ENCODE results near the gene MAP1S. TPM values are rescaled to one million over a fixed set of nuclear protein-coding genes. Genes with fewer than 3 reads are reported as not detected.

The MAP1S gene
- total and polyA plus RNA-seq, 2 of the 13 experiments (the other 11 are each of a cell fraction or from before 2014, with no cell fraction given), result 3.8 to 7.3 TPM

DNA sequence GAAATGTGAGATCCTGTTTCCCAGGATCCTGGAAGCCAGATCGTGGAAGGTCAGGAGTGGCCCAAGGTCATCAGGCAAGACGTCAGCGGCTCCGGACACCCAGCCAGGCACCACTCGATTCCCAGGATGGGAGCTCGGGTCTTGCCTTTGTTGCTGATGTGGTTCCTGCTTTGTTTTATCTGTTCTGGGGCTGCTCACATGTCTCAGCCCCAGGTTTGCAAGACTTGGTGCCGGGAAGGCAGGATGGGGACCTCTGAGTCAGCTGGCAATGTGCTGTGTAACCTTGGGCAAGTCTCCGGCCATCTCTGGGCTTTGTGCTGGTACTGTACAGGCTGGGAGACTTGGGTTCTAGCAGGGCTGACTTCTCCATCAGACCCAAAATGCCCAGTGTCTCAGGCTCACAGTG is 30.6 kb downstream of the MAP1S start (continued):
- TF ChIP-seq ZNF256 (CRISPR knock-in tag; conservative IDR thresholded peaks at IDR 0.05), result no peak
- peak; percentile 99 for TF ChIP-seq ZNF768 (CRISPR knock-in tag; IDR thresholded peaks at IDR 0.05)
- TF ChIP-seq, protein P1, sequence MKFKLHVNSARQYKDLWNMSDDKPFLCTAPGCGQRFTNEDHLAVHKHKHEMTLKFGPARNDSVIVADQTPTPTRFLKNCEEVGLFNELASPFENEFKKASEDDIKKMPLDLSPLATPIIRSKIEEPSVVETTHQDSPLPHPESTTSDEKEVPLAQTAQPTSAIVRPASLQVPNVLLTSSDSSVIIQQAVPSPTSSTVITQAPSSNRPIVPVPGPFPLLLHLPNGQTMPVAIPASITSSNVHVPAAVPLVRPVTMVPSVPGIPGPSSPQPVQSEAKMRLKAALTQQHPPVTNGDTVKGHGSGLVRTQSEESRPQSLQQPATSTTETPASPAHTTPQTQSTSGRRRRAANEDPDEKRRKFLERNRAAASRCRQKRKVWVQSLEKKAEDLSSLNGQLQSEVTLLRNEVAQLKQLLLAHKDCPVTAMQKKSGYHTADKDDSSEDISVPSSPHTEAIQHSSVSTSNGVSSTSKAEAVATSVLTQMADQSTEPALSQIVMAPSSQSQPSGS (CRISPR knock-in tag; IDR thresholded peaks at IDR 0.05), result no peak
- no peak for TF ChIP-seq HNRNPLL (IDR thresholded peaks at IDR 0.05; ENCODE audit: low read depth, low read length, poor library complexity, severe bottlenecking)

DNA sequence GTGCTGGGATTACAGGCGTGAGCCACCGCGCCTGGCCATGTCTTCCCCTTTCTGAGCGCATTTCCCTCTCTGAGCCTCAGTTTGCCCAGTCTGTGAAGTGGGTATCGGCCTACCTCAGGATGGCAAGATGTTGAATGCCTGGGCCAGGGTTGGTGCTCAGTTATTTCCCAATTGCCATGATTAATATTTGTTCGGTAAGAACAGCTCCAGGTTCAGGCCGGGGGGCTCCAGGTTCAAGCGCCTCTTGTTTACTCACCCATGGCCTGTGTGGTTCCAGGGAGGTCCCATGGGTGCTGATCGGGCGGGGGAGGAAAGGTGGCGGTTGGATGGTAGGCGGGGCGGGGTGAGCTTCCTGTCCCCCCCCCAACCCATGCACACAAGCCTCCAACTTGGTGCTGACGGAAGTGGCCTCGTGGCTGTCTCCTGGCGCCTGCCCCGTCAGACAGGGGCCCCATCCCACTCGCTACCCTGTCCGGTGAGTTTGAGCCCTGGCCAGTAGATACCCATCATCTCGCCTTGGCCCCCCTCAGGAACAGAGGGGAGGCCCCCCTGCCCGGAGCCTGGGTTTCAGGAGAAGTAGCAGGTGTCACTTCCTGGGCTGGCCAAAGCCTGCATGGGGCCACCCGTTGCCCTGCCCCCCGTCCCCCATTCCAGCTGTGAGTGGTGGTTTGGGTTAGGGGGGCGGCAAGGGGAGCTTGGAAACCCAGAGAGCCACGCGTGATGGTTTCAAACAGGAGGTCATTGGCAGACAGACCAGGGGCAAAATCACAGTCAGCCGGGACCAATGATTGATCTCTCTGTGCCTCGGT is 32.0 kb downstream of the MAP1S start, which contains the start of gene FCHO1:
Gene FCHO1 (plus strand): TSS at position 375 of the 809 bp plus-strand sequence. CDS start 3,688 bp downstream, outside the sequence.
- no peaks in the 10 kb centered on the region for H3K79me2 ChIP-seq (ENCODE audit: insufficient read depth, low read length)
- ChIA-PET CTCF (ENCODE audit: low intra/inter-chr PET ratio, low total read pairs) (no interaction called here), POLR2A (no interaction called here)
- peak within 1 kb of the TSS; percentile 79 for H3K4me2 ChIP-seq (ENCODE audit: low read depth, low read length)
- H3K27me3 ChIP-seq (ENCODE audit: control insufficient read depth in 1 of 2, insufficient read depth in 2 of 2, low read length in 2 of 2), result no peaks in the 10 kb centered on the region
- H3K4me1 ChIP-seq (ENCODE audit: insufficient read depth, low read length), result peaks cover 70% of the 10 kb centered on the region
- H3K27ac ChIP-seq (ENCODE audit: extremely low read length, insufficient read depth, low read length), result peak within 1 kb of the TSS; percentile 19
- no TSS peak for BruUV-seq (replicated peaks)
- no peaks in the 10 kb centered on the region for H4K20me1 ChIP-seq (ENCODE audit: insufficient read depth, low read length)
- H2AFZ ChIP-seq (ENCODE audit: low read length), result no peak within 1 kb of the TSS
- peak within 1 kb of the TSS; percentile 30 for H3K9ac ChIP-seq (ENCODE audit: insufficient read depth, low read depth, low read length)
- H3K4me3 ChIP-seq (replicated peaks in 1 of 3; ENCODE audit: insufficient read depth in 1 of 3, low read depth in 2 of 3, low read length in 3 of 3), result peak within 1 kb of the TSS; percentile 22 to 53 (median 47)
- FAIRE-seq (no peak), DNase-seq (ENCODE audit: low spot score) (peak; percentile 45), ATAC-seq (peak; percentile 10; the same call in 2 of the 3 replicates)
- no peaks in the 10 kb centered on the region for H3K36me3 ChIP-seq (replicated peaks in 1 of 2; ENCODE audit: control insufficient read depth in 1 of 2, insufficient read depth in 2 of 2, low read length in 2 of 2)
- 47% methylated on average over 5 of the region's 28 CpGs for WGBS (ENCODE audit: low lambda C conversion rate)
- no peaks in the 10 kb centered on the region for H3K9me3 ChIP-seq (ENCODE audit: low read length)
- in situ Hi-C loops (cut with HindIII; ENCODE audit: extremely low pct_ligation_motif_present, low pct_unique_long_range_greater_than_20kb), result no loop called here
- intact Hi-C loops (cut with micrococcal nuclease; ENCODE audit: unreplicated experiment), result no loop called here
- TF ChIP-seq, protein P2, sequence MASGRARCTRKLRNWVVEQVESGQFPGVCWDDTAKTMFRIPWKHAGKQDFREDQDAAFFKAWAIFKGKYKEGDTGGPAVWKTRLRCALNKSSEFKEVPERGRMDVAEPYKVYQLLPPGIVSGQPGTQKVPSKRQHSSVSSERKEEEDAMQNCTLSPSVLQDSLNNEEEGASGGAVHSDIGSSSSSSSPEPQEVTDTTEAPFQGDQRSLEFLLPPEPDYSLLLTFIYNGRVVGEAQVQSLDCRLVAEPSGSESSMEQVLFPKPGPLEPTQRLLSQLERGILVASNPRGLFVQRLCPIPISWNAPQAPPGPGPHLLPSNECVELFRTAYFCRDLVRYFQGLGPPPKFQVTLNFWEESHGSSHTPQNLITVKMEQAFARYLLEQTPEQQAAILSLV (CRISPR knock-in tag; IDR thresholded peaks at IDR 0.05; ENCODE audit: borderline replicate concordance), result no peak
- TF ChIP-seq ZNF205 (CRISPR knock-in tag; IDR thresholded peaks at IDR 0.05) (peak; percentile 70; the same call in 1 of the 2 replicates), ZNF547 (CRISPR knock-in tag; IDR thresholded peaks at IDR 0.05) (0 out of 2 replicates have a peak, but pooled peaks have one; percentile 41), ZNF615 (CRISPR knock-in tag; IDR thresholded peaks at IDR 0.05; ENCODE audit: borderline replicate concordance) (no peak), ELF1 (CRISPR knock-in tag; IDR thresholded peaks at IDR 0.05) (0 out of 2 replicates have a peak, but pooled peaks have one; percentile 29), ATAD3A (CRISPR knock-in tag; IDR thresholded peaks at IDR 0.05) (no peak), ELF3 (CRISPR knock-in tag; IDR thresholded peaks at IDR 0.05) (peak; percentile 38; the same call in 1 of the 2 replicates)
- TF ChIP-seq, protein P3, sequence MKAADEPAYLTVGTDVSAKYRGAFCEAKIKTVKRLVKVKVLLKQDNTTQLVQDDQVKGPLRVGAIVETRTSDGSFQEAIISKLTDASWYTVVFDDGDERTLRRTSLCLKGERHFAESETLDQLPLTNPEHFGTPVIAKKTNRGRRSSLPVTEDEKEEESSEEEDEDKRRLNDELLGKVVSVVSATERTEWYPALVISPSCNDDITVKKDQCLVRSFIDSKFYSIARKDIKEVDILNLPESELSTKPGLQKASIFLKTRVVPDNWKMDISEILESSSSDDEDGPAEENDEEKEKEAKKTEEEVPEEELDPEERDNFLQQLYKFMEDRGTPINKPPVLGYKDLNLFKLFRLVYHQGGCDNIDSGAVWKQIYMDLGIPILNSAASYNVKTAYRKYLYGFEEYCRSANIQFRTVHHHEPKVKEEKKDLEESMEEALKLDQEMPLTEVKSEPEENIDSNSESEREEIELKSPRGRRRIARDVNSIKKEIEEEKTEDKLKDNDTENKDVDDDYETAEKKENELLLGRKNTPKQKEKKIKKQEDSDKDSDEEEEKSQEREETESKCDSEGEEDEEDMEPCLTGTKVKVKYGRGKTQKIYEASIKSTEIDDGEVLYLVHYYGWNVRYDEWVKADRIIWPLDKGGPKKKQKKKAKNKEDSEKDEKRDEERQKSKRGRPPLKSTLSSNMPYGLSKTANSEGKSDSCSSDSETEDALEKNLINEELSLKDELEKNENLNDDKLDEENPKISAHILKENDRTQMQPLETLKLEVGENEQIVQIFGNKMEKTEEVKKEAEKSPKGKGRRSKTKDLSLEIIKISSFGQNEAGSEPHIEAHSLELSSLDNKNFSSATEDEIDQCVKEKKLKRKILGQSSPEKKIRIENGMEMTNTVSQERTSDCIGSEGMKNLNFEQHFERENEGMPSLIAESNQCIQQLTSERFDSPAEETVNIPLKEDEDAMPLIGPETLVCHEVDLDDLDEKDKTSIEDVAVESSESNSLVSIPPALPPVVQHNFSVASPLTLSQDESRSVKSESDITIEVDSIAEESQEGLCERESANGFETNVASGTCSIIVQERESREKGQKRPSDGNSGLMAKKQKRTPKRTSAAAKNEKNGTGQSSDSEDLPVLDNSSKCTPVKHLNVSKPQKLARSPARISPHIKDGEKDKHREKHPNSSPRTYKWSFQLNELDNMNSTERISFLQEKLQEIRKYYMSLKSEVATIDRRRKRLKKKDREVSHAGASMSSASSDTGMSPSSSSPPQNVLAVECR (CRISPR knock-in tag; IDR thresholded peaks at IDR 0.05; ENCODE audit: borderline replicate concordance), result peak; percentile 52; the same call in 1 of the 2 replicates
- TF ChIP-seq, protein P4, sequence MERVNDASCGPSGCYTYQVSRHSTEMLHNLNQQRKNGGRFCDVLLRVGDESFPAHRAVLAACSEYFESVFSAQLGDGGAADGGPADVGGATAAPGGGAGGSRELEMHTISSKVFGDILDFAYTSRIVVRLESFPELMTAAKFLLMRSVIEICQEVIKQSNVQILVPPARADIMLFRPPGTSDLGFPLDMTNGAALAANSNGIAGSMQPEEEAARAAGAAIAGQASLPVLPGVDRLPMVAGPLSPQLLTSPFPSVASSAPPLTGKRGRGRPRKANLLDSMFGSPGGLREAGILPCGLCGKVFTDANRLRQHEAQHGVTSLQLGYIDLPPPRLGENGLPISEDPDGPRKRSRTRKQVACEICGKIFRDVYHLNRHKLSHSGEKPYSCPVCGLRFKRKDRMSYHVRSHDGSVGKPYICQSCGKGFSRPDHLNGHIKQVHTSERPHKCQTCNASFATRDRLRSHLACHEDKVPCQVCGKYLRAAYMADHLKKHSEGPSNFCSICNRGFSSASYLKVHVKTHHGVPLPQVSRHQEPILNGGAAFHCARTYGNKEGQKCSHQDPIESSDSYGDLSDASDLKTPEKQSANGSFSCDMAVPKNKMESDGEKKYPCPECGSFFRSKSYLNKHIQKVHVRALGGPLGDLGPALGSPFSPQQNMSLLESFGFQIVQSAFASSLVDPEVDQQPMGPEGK (CRISPR knock-in tag; IDR thresholded peaks at IDR 0.05), result peak; percentile 98
